GM12891 (cell line): ENCODE measurements around the gene RSBN1.

Experiments
- POLR2A ChIP-seq: IDR thresholded peaks from 2 replicates; pipeline ENCODE4 v1.6.1; 2011; ENCODE audit warnings: low read depth, low read length, control low read depth
- POLR2AphosphoS5 ChIP-seq: IDR thresholded peaks from 2 replicates; pipeline ENCODE4 v1.6.1; 2011; ENCODE audit warnings: low read depth, low read length, control low read depth
- POU2F2 ChIP-seq: IDR thresholded peaks from 2 replicates; pipeline ENCODE4 v1.6.1; 2011; ENCODE audit warnings: low read depth, mild to moderate bottlenecking, control low read depth, low read length, moderate library complexity
- SPI1 ChIP-seq: IDR thresholded peaks from 2 replicates; pipeline ENCODE4 v1.6.1; 2011; ENCODE audit warnings: low read depth, low read length, control low read depth
- TAF1 ChIP-seq: IDR thresholded peaks from 2 replicates; pipeline ENCODE4 v1.6.1; 2011; ENCODE audit warnings: low read depth, low read length, control low read depth

DNA sequence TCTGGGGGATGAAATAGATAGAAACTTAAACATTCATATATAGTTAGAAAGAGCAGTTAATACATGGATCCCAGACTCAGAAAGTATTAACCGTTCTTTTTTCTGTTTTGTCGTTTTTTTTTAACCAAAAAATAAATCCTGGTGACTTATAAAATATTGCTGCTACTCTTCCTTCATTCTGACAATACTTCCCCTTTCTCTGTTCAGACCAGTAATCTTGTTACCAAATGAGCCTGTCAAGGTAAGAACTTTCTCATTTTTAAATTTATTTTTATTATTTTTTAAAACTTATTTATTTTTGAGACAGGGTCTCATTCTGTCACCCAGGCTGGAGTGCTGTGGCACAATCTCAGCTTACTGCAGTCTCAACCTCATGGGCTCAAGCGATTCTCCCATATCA is 45.5 kb upstream of the RSBN1 start:
- no peak for TF ChIP-seq TAF1
- TF ChIP-seq POLR2A: no peak
- TF ChIP-seq SPI1: no peak
- no peak for TF ChIP-seq POLR2AphosphoS5
- TF ChIP-seq POU2F2: no peak
